Activated CD4-positive, alpha-beta T cell treated with anti-CD3 and anti-CD28 coated beads for 36 hours (primary cell): ENCODE results near the gene FXR1. TPM values are rescaled to one million over a fixed set of nuclear protein-coding genes. Genes with fewer than 3 reads are reported as not detected.

Source experiments
- ATAC-seq: fragments of 200-7000 bp; cut with Tn5 transposase; one replicate; pipeline ENCODE4 v1.10.0; 2021; ENCODE audit warnings: mild to moderate bottlenecking, moderate library complexity
- CTCF ChIA-PET: fragments of 350-600 bp; sonication (Branson Sonifier 250); formaldehyde crosslinking; loops from one replicate; lab custom pipeline; 2021; ENCODE audit warnings: antibody characterized with exemption; lab: Charles Lee
- POLR2A ChIA-PET: fragments of 350-600 bp; sonication (Branson Sonifier 250); formaldehyde crosslinking; loops from one replicate; lab custom pipeline; 2021; ENCODE audit warnings: antibody characterized with exemption, inconsistent platforms; lab: Charles Lee
- DNase-seq: peaks from one replicate; pipeline ENCODE4 v3.0.0-alpha.2; 2020
- H3K27ac Mint-ChIP-seq: one replicate; pipeline ENCODE4 v1.8.0; 2021; ENCODE audit warnings: mixed read lengths
- H3K27me3 Mint-ChIP-seq: one replicate; pipeline ENCODE4 v1.8.0; 2021; ENCODE audit warnings: mixed read lengths
- H3K36me3 Mint-ChIP-seq: one replicate; pipeline ENCODE4 v1.8.0; 2021; ENCODE audit warnings: low read depth, mixed read lengths
- H3K4me1 Mint-ChIP-seq: one replicate; pipeline ENCODE4 v1.8.0; 2021; ENCODE audit warnings: mixed read lengths
- H3K4me3 Mint-ChIP-seq: one replicate; pipeline ENCODE4 v1.8.0; 2021; ENCODE audit warnings: mild to moderate bottlenecking, moderate library complexity, mixed read lengths
- H3K9me3 Mint-ChIP-seq: one replicate; pipeline ENCODE4 v1.8.0; 2021; ENCODE audit warnings: low read depth, mixed read lengths
- intact Hi-C, 2 experiments: fragments of 100-400 bp; cut with DNase I in 1 of 2; cut with micrococcal nuclease in 1 of 2; formaldehyde crosslinking; loops; one replicate each; pipeline versions ENCODE4 v1.14.2 to v1.15.1; 2022 to 2024; cut with DNase I, micrococcal nuclease
- total RNA-seq, 2 experiments: library from RNA; stranded (reverse); gene quantifications; one replicate each; pipeline ENCODE4 v1.2.3, GENCODE V29; 2021

Gene FXR1
- total RNA-seq, 2 experiments from 2014 or later = 175 to 186 TPM

GRCh38 chr3:181008796-181009195 is 96.3 kb downstream of the FXR1 start:
- ChIA-PET POLR2A (no interaction called here), CTCF (no interaction called here)
- ATAC-seq (no peak), DNase-seq (no peak)
- Mint-ChIP-seq H3K27me3 (peaks cover 8% of the 10 kb centered on the region), H3K9me3 (no peaks in the 10 kb centered on the region), H3K27ac (no peak overlapping the region), H3K4me3 (no peak overlapping the region), H3K4me1 (peaks cover 9% of the 10 kb centered on the region), H3K36me3 (no peaks in the 10 kb centered on the region)
- intact Hi-C loops = no loop called here

- no peak overlapping the region for H3K27ac Mint-ChIP-seq
- no peaks in the 10 kb centered on the region for H3K9me3 Mint-ChIP-seq
- H3K4me1 Mint-ChIP-seq = peaks cover 9% of the 10 kb centered on the region
- H3K36me3 Mint-ChIP-seq = no peaks in the 10 kb centered on the region
- H3K4me3 Mint-ChIP-seq = no peak overlapping the region
- CTCF ChIA-PET = no interaction called here
- ATAC-seq (peak; percentile 83), DNase-seq (peak; percentile 56)
- intact Hi-C loops = no loop called here
- H3K27me3 Mint-ChIP-seq = peaks cover 8% of the 10 kb centered on the region
- POLR2A ChIA-PET = no interaction called here
These were observed 96.8 kb downstream of the FXR1 start for GRCh38 chr3:181009225-181009624.

GRCh38 chr3:181017690-181018089 is 105.2 kb downstream of the FXR1 start:
- ATAC-seq (no peak), DNase-seq (no peak)
- Mint-ChIP-seq H3K4me3 (no peak overlapping the region), H3K4me1 (no peaks in the 10 kb centered on the region), H3K36me3 (no peaks in the 10 kb centered on the region), H3K9me3 (no peaks in the 10 kb centered on the region), H3K27ac (no peak overlapping the region), H3K27me3 (peaks cover 8% of the 10 kb centered on the region)
- ChIA-PET POLR2A (no interaction called here), CTCF (interaction anchor here (0.8 kb wide), 1 partner anchor 25 kb away, joined by 3 read pairs; no protein-coding TSS in a partner anchor)
- intact Hi-C loops = no loop called here

DNA sequence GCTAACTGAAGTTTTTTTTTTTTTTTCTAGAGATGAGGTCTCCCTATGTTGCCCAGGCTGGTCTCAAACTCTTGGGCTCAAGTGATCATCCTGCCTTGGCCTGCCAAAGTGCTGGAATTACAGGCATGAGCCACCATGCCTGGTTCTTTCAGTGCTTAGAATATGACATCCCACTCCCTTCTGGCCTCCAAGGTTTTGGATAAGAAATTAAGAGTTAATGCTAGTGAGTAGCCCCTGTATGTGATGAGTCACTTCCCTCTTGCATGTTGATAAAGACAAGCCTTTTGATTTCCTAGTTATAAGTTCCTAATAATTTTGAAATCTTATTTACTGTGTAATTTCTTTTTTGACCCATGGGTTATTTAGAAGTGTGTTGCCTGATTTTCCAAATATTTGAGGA is 112.7 kb downstream of the FXR1 start:
- intact Hi-C loops = no loop called here
- ATAC-seq = no peak
- Mint-ChIP-seq H3K9me3 (peaks cover 7% of the 10 kb centered on the region), H3K27me3 (no peaks in the 10 kb centered on the region), H3K4me3 (no peak overlapping the region), H3K4me1 (no peaks in the 10 kb centered on the region), H3K36me3 (no peaks in the 10 kb centered on the region), H3K27ac (no peak overlapping the region)
- POLR2A ChIA-PET = no interaction called here
- CTCF ChIA-PET = interaction anchor here (0.7 kb wide), 1 partner anchor 407 kb away, joined by 3 read pairs; no protein-coding TSS in a partner anchor
- no peak for DNase-seq

- Mint-ChIP-seq H3K36me3 (no peaks in the 10 kb centered on the region), H3K27me3 (no peaks in the 10 kb centered on the region)
These were observed 118.5 kb downstream of the FXR1 start for GRCh38 chr3:181030948-181031347.

More at GRCh38 chr3:181030948-181031347, 118.5 kb downstream of the FXR1 start:
- H3K4me1 Mint-ChIP-seq = no peaks in the 10 kb centered on the region
- peaks cover 5% of the 10 kb centered on the region for H3K9me3 Mint-ChIP-seq
- intact Hi-C loops = no loop called here
- ATAC-seq (no peak), DNase-seq (no peak)
- no peak overlapping the region for H3K4me3 Mint-ChIP-seq
- ChIA-PET CTCF (no interaction called here), POLR2A (no interaction called here)
- no peak overlapping the region for H3K27ac Mint-ChIP-seq

Other genes starting within 250 kb of the FXR1 start
- not detected for gene CCDC39, start 233.2 kb upstream of the FXR1 start, total RNA-seq
- 10 to 100 TPM; 55.0 to 80.7 TPM for gene DNAJC19, start 77.1 kb downstream of the FXR1 start, total RNA-seq